HFF-Myc (cell line): ENCODE results near the gene CHST4.
"Not testable (repeated sequence)": the region's sequence is repeated elsewhere in the genome, so short reads cannot be mapped to it uniquely, and the experiment has no call there.

Experiments used
- DNase-seq: peaks from one replicate; pipeline ENCODE4 v3.0.0-alpha.2; 2011; ENCODE audit warnings: low read depth; ENCODE audit errors: extremely low read depth
- H3K4me3 ChIP-seq: replicated peaks from 2 replicates; pipeline ENCODE4 v1.5.1; 2011; ENCODE audit warnings: low read depth, mild to moderate bottlenecking, control low read depth, low read length
- TF ChIP-seq, protein P1 (sequence below): IDR thresholded peaks from 2 replicates; pipeline ENCODE4 v1.5.1; 2012; ENCODE audit warnings: mild to moderate bottlenecking, low read depth, low read length, control low read depth; ENCODE audit errors: missing control alignments

Gene CHST4

GRCh38 chr16:71557299-71557698, 31.1 kb downstream of the CHST4 start:
- no peak overlapping the region for H3K4me3 ChIP-seq
- no peak for DNase-seq
- TF ChIP-seq, protein P1, sequence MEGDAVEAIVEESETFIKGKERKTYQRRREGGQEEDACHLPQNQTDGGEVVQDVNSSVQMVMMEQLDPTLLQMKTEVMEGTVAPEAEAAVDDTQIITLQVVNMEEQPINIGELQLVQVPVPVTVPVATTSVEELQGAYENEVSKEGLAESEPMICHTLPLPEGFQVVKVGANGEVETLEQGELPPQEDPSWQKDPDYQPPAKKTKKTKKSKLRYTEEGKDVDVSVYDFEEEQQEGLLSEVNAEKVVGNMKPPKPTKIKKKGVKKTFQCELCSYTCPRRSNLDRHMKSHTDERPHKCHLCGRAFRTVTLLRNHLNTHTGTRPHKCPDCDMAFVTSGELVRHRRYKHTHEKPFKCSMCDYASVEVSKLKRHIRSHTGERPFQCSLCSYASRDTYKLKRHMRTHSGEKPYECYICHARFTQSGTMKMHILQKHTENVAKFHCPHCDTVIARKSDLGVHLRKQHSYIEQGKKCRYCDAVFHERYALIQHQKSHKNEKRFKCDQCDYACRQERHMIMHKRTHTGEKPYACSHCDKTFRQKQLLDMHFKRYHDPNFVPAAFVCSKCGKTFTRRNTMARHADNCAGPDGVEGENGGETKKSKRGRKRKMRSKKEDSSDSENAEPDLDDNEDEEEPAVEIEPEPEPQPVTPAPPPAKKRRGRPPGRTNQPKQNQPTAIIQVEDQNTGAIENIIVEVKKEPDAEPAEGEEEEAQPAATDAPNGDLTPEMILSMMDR, result no peak

GRCh38 chr16:71557954-71558582, 31.8 kb downstream of the CHST4 start:
- no peak for DNase-seq
- TF ChIP-seq, protein P1, result no peak
- no peak overlapping the region for H3K4me3 ChIP-seq

DNA sequence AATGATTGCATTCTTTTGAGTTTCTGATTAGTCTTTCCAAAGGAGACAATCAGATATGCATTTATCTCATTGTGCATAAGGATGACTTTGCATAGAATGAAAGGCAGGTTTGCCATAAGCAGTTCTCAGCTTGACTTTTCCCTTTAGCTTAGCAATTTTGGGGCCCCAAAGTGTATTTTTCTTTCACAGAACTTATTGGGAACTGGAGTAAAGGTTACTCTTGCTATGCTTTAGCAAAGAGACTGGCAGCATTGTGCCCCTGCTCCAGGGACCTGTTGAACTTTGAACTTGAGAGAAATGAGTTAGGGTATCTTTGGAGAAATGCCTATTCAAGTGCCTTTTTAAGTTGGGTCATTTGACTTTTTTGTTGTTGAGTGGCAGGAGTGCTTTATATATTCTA, 33.6 kb downstream of the CHST4 start:
- H3K4me3 ChIP-seq, result no peak overlapping the region
- no peak for DNase-seq
- TF ChIP-seq, protein P1, result no peak

DNA sequence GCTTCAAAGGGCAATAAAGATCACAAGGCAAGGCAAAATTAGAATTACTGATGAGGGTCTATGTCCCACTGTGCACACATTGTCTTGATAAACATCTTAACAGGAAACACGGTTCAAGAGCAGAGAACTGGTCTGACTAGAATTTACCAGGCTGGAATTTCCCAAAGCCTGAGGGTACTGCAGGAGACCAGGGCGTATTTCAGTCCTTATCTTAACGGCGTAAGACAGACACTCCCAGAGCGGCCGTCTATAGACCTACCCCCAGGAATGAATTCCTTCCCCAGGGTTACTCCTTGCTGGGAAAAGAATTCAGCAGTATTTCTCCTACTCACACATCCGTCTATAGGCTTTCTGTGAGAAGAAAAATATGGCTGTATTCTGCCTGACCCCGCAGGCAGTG, 35.7 kb downstream of the CHST4 start:
- not testable (repeated sequence) for DNase-seq, H3K4me3 ChIP-seq

DNA sequence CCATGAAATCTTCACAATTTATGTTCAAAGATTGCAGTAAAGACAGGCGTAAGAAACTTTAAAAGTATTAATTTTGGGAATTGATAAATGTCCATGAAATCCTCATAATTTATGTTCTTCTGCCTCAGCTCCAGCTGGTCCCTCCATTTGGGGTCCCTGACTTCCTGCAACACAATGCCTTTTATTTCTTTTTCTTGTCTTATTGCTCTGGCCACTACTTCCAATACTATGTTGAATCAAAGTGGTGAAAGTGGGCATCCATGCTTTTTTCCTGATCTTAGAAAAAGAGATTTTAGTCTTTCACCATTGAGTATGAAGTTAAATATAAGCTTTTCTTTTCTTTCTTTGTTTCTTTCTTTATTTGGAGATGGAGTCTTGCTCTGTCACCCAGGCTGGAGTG, 36.3 kb downstream of the CHST4 start:
- TF ChIP-seq, protein P1, result no peak
- no peak for DNase-seq
- H3K4me3 ChIP-seq, result no peak overlapping the region

- TF ChIP-seq, protein P1, result no peak
- no peak for DNase-seq
- H3K4me3 ChIP-seq, result peak overlapping the region; percentile 53
Observed at GRCh38 chr16:71564335-71564967, 38.2 kb downstream of the CHST4 start.

DNA sequence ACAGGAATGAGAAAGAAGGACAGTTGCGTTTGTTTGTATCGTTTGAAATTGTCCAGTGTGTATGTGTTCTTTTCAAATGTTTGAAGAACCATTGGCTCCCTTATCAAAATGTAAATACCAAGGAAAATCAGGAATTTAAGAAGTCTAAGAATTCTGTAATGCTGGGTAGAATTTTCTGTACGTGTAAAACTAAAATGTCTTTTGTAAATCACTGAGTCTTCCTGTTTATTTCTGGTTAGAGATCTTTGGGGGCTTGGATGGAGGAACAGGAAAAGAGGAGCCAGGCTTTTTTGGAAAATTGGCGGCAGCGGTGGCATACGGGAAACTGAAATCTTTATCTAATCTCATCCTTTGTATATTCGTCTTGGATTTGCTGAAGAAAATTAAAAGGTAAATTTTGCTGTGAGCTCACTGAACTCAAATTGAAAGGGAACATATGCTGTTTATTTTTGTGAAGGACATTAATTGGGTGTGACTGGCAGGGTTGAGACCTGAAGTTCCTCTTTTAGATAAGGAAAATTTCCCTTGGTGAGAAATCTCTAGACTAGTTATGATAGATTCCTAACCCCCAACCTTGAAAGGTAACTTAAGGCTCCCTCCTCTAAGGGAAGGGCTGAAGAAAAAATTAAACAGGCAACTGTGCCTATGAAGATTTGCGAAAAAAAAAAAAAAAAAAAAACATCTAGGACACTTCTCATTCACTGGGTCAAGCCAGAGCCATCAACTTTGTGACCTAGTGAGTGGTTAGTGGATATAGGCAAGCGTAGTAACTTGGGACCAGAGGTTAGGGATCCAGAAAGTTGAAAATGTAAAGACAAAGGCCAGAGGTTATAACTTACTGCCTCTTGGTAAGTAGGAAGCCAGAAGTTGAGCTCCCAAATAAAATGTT, 39.8 kb downstream of the CHST4 start:
- no peak for DNase-seq
- H3K4me3 ChIP-seq, result peak overlapping the region; percentile 53
- TF ChIP-seq, protein P1, result no peak
